B cell (primary cell): ENCODE results near the gene CREB3L1. TPM values are rescaled to one million over a fixed set of nuclear protein-coding genes. Genes with fewer than 3 reads are reported as not detected.

ENCODE experiments used
- ATAC-seq: fragments of 200-7000 bp; cut with Tn5 transposase; one replicate; pipeline ENCODE4 v1.10.0; 2021; ENCODE audit warnings: low read depth, mild to moderate bottlenecking, moderate number of reproducible peaks, moderate library complexity
- CTCF ChIA-PET: fragments of 350-600 bp; sonication (Branson Sonifier 250); formaldehyde crosslinking; loops from one replicate; lab custom pipeline; 2021; ENCODE audit warnings: antibody characterized with exemption, inconsistent platforms; lab: Charles Lee
- POLR2A ChIA-PET: fragments of 350-600 bp; sonication (Branson Sonifier 250); formaldehyde crosslinking; loops from one replicate; lab custom pipeline; 2021; ENCODE audit warnings: antibody characterized with exemption; lab: Charles Lee
- DNase-seq: peaks from one replicate; pipeline ENCODE4 v3.0.0; 2013
- H2AFZ ChIP-seq: 2 replicates; pipeline ENCODE4 v1.6.1; 2012; ENCODE audit warnings: mild to moderate bottlenecking, low read depth, low read length; ENCODE audit not compliant: insufficient read depth, poor library complexity, severe bottlenecking
- H3K27ac ChIP-seq, 2 donors: 1 replicate in 1 of 2; 2 replicates in 1 of 2; pipeline ENCODE4 v1.5.1; 2012 to 2013; ENCODE audit warnings: low read length in 2 of 2, mild to moderate bottlenecking in 2 of 2, moderate library complexity in 1 of 2
- H3K27me3 ChIP-seq, 4 experiments: fragments of 200-600 bp in 1 of 4; sonication (generic) in 1 of 4; replicated peaks in 1 of 4; 1 replicate in 2 of 4; 2 replicates in 2 of 4; pipeline versions ENCODE4 v1.6.1 to v1.7.0; 2013 to 2016; ENCODE audit warnings: low read length in 3 of 4, mild to moderate bottlenecking in 2 of 4, mixed read lengths in 1 of 4, moderate library complexity in 1 of 4; ENCODE audit not compliant: insufficient read depth in 4 of 4, control insufficient read depth in 3 of 4; ENCODE audit errors: control extremely low read depth in 1 of 4
- H3K36me3 ChIP-seq, 2 experiments: replicated peaks in 1 of 2; 1 replicate in 1 of 2; 2 replicates in 1 of 2; pipeline versions ENCODE4 v1.6.1 to v1.7.1; 2013; ENCODE audit warnings: low read length in 1 of 2; ENCODE audit not compliant: insufficient read depth in 2 of 2, control insufficient read depth in 1 of 2; ENCODE audit errors: control extremely low read depth in 1 of 2, extremely low read depth in 1 of 2
- H3K4me1 ChIP-seq, 2 donors: fragments of 200-600 bp in 1 of 2; sonication (generic) in 1 of 2; 1 replicate in 1 of 2; 2 replicates in 1 of 2; pipeline versions ENCODE4 v1.5.1 to v1.6.1; 2013 to 2017; ENCODE audit warnings: low read length in 2 of 2; ENCODE audit not compliant: control insufficient read depth in 2 of 2, insufficient read depth in 2 of 2
- H3K4me2 ChIP-seq: replicated peaks from 2 replicates; pipeline ENCODE3; 2012; ENCODE audit warnings: mild to moderate bottlenecking, low read depth, low read length; ENCODE audit not compliant: poor library complexity, severe bottlenecking
- H3K4me3 ChIP-seq, 5 experiments: fragments of 200-600 bp in 1 of 5; sonication (generic) in 1 of 5; 1 replicate in 3 of 5; 2 replicates in 2 of 5; pipeline versions ENCODE4 v1.5.1 to v1.7.0; 2011 to 2016; ENCODE audit warnings: low read length in 4 of 5, mild to moderate bottlenecking in 4 of 5, low read depth in 2 of 5, control low read depth in 1 of 5, moderate library complexity in 1 of 5; ENCODE audit not compliant: insufficient read depth in 1 of 5; ENCODE audit errors: control extremely low read depth in 1 of 5, extremely low read depth in 1 of 5
- H3K79me2 ChIP-seq: fragments of 200-600 bp; sonication (generic); one replicate; pipeline ENCODE4 v1.6.0; 2016; ENCODE audit warnings: low read length; ENCODE audit not compliant: control insufficient read depth, insufficient read depth
- H3K9ac ChIP-seq: fragments of 200-600 bp; sonication (generic); 2 replicates; pipeline ENCODE4 v1.6.1; 2017; ENCODE audit warnings: mild to moderate bottlenecking, low read length, moderate library complexity
- H3K9me3 ChIP-seq, 3 donors: one replicate each; pipeline versions ENCODE4 v1.6.1 to v1.7.1; 2013; ENCODE audit warnings: low read length in 2 of 3; ENCODE audit not compliant: control insufficient read depth in 2 of 3, insufficient read depth in 1 of 3; ENCODE audit errors: control extremely low read depth in 1 of 3
- H4K20me1 ChIP-seq: 2 replicates; pipeline ENCODE4 v1.6.0; 2012; ENCODE audit warnings: mild to moderate bottlenecking, low read length; ENCODE audit not compliant: insufficient read depth, control insufficient read depth, poor library complexity, severe bottlenecking
- H3K27ac Mint-ChIP-seq: one replicate; pipeline ENCODE4 v1.8.0; 2021; ENCODE audit warnings: mixed read lengths
- H3K27me3 Mint-ChIP-seq: one replicate; pipeline ENCODE4 v1.8.0; 2021; ENCODE audit warnings: mixed read lengths
- H3K4me1 Mint-ChIP-seq: one replicate; pipeline ENCODE4 v1.8.0; 2021; ENCODE audit warnings: mixed read lengths
- H3K4me3 Mint-ChIP-seq: one replicate; pipeline ENCODE4 v1.8.0; 2021; ENCODE audit warnings: mixed read lengths
- H3K9me3 Mint-ChIP-seq: one replicate; pipeline ENCODE4 v1.8.0; 2022; ENCODE audit warnings: mixed read lengths; ENCODE audit not compliant: insufficient read depth
- CTCF ChIP-seq: fragments of 200-600 bp; IDR thresholded peaks from one replicate; pipeline ENCODE4 v1.8.0; 2022; ENCODE audit warnings: antibody characterized with exemption, mild to moderate bottlenecking
- EZH2 ChIP-seq: IDR thresholded peaks from 2 replicates; pipeline ENCODE4 v1.6.1; 2012; ENCODE audit warnings: borderline replicate concordance, low read depth, mild to moderate bottlenecking, moderate library complexity, low read length; ENCODE audit not compliant: insufficient read depth, poor library complexity, severe bottlenecking
- WGBS: methylation state at CpG from one replicate; pipeline ENCODE4 v1.1.5; 2013; ENCODE audit warnings: missing lambda C conversion rate; ENCODE audit not compliant: insufficient coverage; 5-methylcytosine and 5-hydroxymethylcytosine counted together
- intact Hi-C: fragments of 100-400 bp; cut with micrococcal nuclease; formaldehyde crosslinking; loops from one replicate; pipeline ENCODE4 v1.10.0; 2022
- polyA plus RNA-seq: library from polyadenylated mRNA; depleted of rRNA; stranded (reverse); fragments of >200 nt; gene quantifications from 2 replicates; pipeline ENCODE4 v1.2.3, GENCODE V29; 2012
- total RNA-seq, 2 donors: library from RNA; stranded (reverse); fragments of 120-200 nt in 1 of 2; gene quantifications; 1 replicate in 1 of 2; 2 replicates in 1 of 2; pipeline versions ENCODE4 v1.2.3 to v1.2.4, GENCODE V29; 2013 to 2022

CREB3L1 gene
- total and polyA plus RNA-seq, 2 donors (not counting 1 experiment from before 2014, with no cell fraction given) = not detected

GRCh38 chr11:46330154-46330553, 52.7 kb downstream of the CREB3L1 start:
- H3K4me3 Mint-ChIP-seq = no peak overlapping the region
- H3K27ac ChIP-seq = no peak overlapping the region
- no peak for DNase-seq
- H3K4me1 ChIP-seq = peaks cover 12 to 19% of the 10 kb centered on the region in 2 donors
- WGBS = 77% methylated on average over 2 of the region's 5 CpGs
- H3K27me3 Mint-ChIP-seq = peaks cover 63% of the 10 kb centered on the region
- intact Hi-C loops = no loop called here
- H3K4me1 Mint-ChIP-seq = peaks cover 13% of the 10 kb centered on the region
- no peaks in the 10 kb centered on the region for H3K36me3 ChIP-seq
- no peaks in the 10 kb centered on the region for H4K20me1 ChIP-seq
- H3K27me3 ChIP-seq = peaks cover 0 to 51% (median 38%) of the 10 kb centered on the region in 4 experiments
- peaks cover 0 to 7% (median 0%) of the 10 kb centered on the region in 3 donors for H3K9me3 ChIP-seq
- H3K9me3 Mint-ChIP-seq = no peaks in the 10 kb centered on the region
- no peak overlapping the region for H2AFZ ChIP-seq
- POLR2A ChIA-PET = no interaction called here
- no peak for TF ChIP-seq CTCF
- TF ChIP-seq EZH2 = no peak
- no peak overlapping the region for H3K4me3 ChIP-seq
- H3K9ac ChIP-seq = no peak overlapping the region
- no peaks in the 10 kb centered on the region for H3K79me2 ChIP-seq
- no peak overlapping the region for H3K27ac Mint-ChIP-seq
- no peak overlapping the region for H3K4me2 ChIP-seq
- CTCF ChIA-PET = interaction anchor here (0.8 to 1.5 kb wide), 5 partner anchors 14 to 81 kb away, joined by 3 to 5 read pairs (median 3); no protein-coding TSS in a partner anchor
- no peak for ATAC-seq

DNA sequence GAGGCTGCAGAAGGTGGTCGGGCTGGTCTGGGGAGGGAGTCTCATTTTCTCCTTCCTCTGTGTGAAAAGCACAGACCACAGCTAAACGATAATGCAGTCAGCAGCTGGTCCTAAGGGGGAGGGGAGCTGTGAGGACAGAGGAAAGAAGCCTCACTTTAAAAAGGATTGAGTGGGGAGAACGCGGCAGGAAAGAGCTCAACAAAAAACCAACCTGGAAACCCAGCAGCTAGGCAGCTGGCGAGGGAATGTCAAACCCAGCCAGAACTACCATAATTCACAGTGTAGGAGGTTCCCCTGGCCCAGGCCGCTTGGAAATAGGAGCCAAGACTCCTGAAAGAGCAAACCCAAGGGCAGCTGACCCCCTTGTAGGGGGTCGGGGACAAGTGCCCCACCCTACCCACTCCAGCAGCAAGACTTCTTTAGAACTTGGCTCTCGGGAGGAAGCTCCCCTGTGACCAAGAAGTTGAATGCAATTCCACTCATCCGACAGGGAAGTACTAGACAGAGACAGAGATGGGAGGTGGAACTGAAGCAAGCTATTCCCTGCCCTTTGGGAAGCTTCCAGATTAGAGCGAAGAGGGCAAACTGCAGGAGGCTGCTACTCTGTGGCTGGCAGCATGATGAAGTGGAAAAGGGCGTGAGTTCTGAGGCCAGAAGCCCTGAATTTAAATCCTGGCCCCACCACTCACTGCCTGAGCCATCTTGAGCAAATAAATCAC, 53.3 kb downstream of the CREB3L1 start:
- CTCF ChIA-PET = interaction anchor here (0.8 to 1.8 kb wide), 5 partner anchors 13 to 81 kb away, joined by 3 to 5 read pairs (median 3); no protein-coding TSS in a partner anchor
- Mint-ChIP-seq H3K27me3 (peaks cover 62% of the 10 kb centered on the region), H3K4me3 (no peak overlapping the region), H3K9me3 (no peaks in the 10 kb centered on the region), H3K4me1 (peaks cover 13% of the 10 kb centered on the region), H3K27ac (no peak overlapping the region)
- Histone ChIP-seq H3K9me3 (peaks cover 0 to 8% (median 0%) of the 10 kb centered on the region in 3 donors), H3K79me2 (no peaks in the 10 kb centered on the region), H3K27ac (no peak overlapping the region), H3K27me3 (peaks cover 0 to 57% (median 40%) of the 10 kb centered on the region in 4 experiments), H3K4me1 (peaks cover 12 to 19% of the 10 kb centered on the region in 2 donors), H3K36me3 (no peaks in the 10 kb centered on the region), H3K4me2 (no peak overlapping the region), H3K9ac (no peak overlapping the region), H4K20me1 (no peaks in the 10 kb centered on the region), H3K4me3 (no peak overlapping the region), H2AFZ (no peak overlapping the region)
- intact Hi-C loops = no loop called here
- TF ChIP-seq CTCF = no peak
- no peak for TF ChIP-seq EZH2
- POLR2A ChIA-PET = no interaction called here
- 43% methylated on average over 5 of the region's 11 CpGs for WGBS
- ATAC-seq = no peak
- no peak for DNase-seq
